Testis (tissue), 2 donors: ENCODE results near the gene DUSP6.

Source experiments
- POLR2A ChIP-seq: fragments of 450-650 bp; IDR thresholded peaks from one replicate; pipeline ENCODE4 v1.6.1; 2017; ENCODE audit warnings: antibody characterized with exemption, mild to moderate bottlenecking, moderate library complexity
- TF ChIP-seq, protein P1 (sequence below), 3 experiments: fragments of 450-650 bp in 2 of 3; fragments of 200-600 bp in 1 of 3; sonication (generic) in 1 of 3; IDR thresholded peaks; one replicate each; pipeline ENCODE4 v1.5.1; 2016 to 2019; ENCODE audit warnings: antibody characterized with exemption in 3 of 3, mild to moderate bottlenecking in 2 of 3, moderate library complexity in 1 of 3

DNA sequence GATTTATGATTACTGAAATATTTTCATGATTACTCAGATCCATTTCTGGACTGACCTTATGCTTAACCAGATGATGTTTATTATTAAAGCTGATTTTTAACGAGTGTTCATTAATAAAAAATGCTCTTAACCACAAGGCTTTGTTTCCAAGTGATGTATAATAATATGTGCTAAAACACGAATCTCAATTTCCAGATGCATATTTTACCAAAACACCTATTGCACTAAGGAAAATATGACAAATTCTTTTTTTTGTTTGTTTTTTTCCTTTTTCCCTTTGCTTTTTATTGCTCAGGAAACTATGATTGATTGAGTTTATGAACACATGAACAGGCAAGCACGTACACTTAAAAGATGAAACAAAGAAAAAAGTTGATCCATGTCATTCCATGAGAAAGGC lies 16.9 kb upstream of the DUSP6 start:
- TF ChIP-seq, protein P1, sequence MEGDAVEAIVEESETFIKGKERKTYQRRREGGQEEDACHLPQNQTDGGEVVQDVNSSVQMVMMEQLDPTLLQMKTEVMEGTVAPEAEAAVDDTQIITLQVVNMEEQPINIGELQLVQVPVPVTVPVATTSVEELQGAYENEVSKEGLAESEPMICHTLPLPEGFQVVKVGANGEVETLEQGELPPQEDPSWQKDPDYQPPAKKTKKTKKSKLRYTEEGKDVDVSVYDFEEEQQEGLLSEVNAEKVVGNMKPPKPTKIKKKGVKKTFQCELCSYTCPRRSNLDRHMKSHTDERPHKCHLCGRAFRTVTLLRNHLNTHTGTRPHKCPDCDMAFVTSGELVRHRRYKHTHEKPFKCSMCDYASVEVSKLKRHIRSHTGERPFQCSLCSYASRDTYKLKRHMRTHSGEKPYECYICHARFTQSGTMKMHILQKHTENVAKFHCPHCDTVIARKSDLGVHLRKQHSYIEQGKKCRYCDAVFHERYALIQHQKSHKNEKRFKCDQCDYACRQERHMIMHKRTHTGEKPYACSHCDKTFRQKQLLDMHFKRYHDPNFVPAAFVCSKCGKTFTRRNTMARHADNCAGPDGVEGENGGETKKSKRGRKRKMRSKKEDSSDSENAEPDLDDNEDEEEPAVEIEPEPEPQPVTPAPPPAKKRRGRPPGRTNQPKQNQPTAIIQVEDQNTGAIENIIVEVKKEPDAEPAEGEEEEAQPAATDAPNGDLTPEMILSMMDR (IDR thresholded peaks at IDR 0.05), result no peak
- TF ChIP-seq POLR2A, result no peak
